Pons (tissue), 1 donor: ENCODE data around the gene GDF11.

ENCODE experiments used
- DNase-seq: peaks from one replicate; pipeline ENCODE4 v3.0.0-alpha.2; 2016; ENCODE audit warnings: low spot score

The GDF11 gene

DNA sequence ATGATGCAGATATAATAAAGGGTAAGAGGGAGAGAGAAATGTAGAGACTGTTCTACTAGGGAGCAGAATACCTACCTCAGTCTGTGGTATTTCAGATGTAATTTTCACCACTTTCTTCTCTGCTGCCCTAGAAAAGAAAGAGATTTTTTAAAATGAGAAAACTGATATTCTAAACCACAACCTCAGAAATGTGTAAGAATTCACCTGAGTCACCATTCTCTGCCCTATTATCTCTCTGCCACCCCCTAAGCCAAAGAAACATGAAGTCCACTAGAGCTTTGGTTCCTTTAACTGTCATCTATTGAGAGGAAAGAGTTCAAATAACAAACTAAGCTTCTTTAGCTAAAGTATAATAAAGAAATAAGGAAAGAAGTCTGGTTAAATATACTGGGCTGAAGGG, 53.0 kb downstream of the GDF11 start:
- DNase-seq = no peak

- peak; percentile 64 for DNase-seq
Observed at GRCh38 chr12:55797068-55797467, 54.1 kb downstream of the GDF11 start.

GRCh38 chr12:55797550-55797949, 54.6 kb downstream of the GDF11 start:
- DNase-seq = no peak
